GM12873 (cell line): ENCODE results near the gene OR2D2.

Experiments
- TF ChIP-seq, protein P1 (sequence below): IDR thresholded peaks from 2 replicates; pipeline ENCODE4 v1.5.1; 2012; ENCODE audit warnings: low read depth, mild to moderate bottlenecking, moderate library complexity, low read length, control low read depth; ENCODE audit not compliant: insufficient read depth; ENCODE audit errors: missing control alignments

OR2D2 gene

DNA sequence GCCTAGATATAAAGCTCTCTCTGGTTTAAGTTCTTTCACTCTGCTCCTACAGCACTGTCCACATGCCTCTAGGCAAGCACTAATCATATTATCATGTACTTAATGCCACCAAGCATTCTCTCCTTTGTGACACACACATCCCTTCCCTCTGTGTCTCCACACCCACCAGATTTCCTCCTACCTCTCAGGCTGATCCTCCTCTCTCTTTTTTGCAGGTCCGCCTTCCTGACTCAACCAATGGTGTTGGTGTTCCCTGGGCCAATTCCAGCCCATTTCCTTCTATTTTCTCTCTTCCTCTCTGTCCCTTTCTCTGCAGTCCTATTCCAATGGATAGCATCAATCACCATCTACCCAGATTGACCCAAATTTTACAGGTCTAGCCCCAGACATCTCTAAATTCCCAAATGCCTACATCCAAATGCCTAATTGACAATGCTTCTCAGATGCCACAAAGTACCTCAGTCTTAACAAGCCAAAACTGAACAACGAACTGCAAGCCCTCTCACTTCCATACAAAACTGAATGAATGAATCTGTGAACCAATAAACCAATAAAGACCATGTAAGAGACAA is 33.4 kb upstream of the OR2D2 start:
- TF ChIP-seq, protein P1, sequence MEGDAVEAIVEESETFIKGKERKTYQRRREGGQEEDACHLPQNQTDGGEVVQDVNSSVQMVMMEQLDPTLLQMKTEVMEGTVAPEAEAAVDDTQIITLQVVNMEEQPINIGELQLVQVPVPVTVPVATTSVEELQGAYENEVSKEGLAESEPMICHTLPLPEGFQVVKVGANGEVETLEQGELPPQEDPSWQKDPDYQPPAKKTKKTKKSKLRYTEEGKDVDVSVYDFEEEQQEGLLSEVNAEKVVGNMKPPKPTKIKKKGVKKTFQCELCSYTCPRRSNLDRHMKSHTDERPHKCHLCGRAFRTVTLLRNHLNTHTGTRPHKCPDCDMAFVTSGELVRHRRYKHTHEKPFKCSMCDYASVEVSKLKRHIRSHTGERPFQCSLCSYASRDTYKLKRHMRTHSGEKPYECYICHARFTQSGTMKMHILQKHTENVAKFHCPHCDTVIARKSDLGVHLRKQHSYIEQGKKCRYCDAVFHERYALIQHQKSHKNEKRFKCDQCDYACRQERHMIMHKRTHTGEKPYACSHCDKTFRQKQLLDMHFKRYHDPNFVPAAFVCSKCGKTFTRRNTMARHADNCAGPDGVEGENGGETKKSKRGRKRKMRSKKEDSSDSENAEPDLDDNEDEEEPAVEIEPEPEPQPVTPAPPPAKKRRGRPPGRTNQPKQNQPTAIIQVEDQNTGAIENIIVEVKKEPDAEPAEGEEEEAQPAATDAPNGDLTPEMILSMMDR = no peak

DNA sequence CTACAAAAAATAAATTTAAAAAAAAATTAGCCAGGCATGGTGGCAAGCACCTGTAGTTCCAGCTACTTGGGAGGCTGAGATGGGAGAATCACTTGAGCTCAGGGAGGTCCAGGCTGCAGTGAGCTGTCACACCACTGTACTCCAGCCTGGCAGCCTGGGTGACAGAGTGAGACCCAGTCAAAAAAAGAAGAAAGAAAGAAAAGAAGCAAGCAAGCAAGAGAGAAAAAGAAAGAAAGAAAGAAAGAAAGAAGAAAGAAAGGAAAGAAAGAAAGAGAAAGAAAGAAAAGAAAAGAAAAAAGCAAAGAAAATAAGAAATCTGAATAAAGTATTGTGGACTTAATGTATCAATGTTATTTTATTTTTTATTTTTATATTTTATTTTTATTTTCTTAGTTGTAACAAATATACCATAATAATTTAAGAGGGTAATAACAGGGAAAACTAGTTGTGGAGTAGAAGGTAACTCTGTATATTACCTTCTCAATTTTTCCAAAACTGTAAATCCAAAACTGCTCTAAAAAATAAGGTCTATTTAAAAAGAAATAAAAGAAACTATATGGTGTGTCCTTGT is 32.8 kb upstream of the OR2D2 start:
- TF ChIP-seq, protein P1 = no peak

GRCh38 chr11:6920702-6921101 is 28.4 kb upstream of the OR2D2 start, which contains the start of gene OR2D3:
Gene OR2D3, plus strand, starts transcription at chr11:6921002. Its CDS starts 0 bp downstream, at chr11:6921002.
- TF ChIP-seq, protein P1 = no peak

DNA sequence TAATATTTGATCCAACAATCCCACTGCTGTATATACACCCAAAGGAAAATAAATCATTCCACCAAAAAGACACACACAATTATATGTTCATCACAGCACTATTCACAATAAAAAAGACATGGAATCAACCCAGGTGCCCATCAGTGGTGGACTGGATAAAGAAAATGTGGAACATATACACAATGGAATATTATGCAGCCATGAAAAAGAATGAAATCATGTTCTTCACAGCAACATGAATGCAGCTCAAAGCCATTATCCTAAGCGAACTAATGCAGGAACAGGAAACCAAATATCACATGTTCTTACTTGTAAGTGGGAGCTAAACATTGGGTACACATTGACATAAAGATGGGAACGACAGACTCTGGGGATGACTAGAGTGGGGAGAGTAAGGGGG is 27.4 kb upstream of the OR2D2 start:
- TF ChIP-seq, protein P1 = no peak

DNA sequence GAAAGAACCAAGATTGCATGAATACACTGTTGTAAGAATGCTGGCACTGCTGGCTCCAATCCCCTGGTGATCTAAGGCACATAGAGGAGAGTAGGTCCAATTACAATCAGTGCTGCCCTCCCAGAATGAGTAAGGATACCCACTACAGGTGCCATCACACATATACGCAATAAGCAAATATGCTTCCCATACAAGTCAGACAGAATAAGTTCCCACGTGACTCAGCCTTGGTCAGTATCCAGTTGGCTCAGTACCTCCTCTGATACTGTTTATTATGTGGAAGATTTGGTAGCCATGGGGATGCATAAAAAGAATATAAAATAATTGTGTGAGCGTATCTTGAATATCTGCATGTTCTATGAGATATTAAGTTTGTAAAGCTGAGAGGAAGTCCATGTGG is 19.6 kb upstream of the OR2D2 start:
- TF ChIP-seq, protein P1 = no peak

DNA sequence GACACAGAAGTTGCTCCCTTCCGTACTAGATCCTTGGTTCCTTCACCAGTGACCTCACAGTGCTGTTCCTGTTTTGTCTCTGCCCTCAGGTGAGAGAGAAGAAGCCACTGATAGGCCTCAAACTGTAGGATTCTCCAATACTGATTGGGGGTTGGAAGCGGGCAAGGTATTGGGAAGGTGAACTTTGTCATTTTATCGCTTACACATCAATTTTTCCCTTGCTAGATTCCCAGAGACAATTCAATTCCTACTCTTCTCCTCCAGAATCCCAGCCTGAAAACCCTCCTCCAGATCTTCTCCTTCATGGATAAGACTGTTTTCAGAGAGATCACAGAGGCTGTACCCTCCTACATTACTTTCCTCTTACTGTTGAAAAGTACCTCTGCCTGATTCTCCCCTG is 19.1 kb upstream of the OR2D2 start:
- TF ChIP-seq, protein P1 = no peak

- TF ChIP-seq, protein P1 = peak; percentile 11
Measured at GRCh38 chr11:6900327-6900999, 8.2 kb upstream of the OR2D2 start.
